GM18951 (cell line): ENCODE measurements around the gene SEMA3A.
"Not testable (repeated sequence)": the region's sequence is repeated elsewhere in the genome, so short reads cannot be mapped to it uniquely, and the experiment has no call there.

Experiments
- POLR2A ChIP-seq: IDR thresholded peaks from 4 replicates; pipeline ENCODE4 v1.6.1; 2011; ENCODE audit warnings: mild to moderate bottlenecking; ENCODE audit not compliant: insufficient read length, insufficient read depth; ENCODE audit errors: extremely low read depth
- in situ Hi-C: fragments of 300-500 bp; cut with MboI; formaldehyde crosslinking; loops from one replicate; pipeline ENCODE4 v1.12.0; 2022; ENCODE audit warnings: low sequenced_read_pairs, mixed read lengths, inconsistent platforms; ENCODE audit not compliant: unreplicated experiment

The SEMA3A gene

GRCh38 chr7:84154991-84155781 lies 39.4 kb downstream of the SEMA3A start:
- no peak for TF ChIP-seq POLR2A
- in situ Hi-C loops = no loop called here

GRCh38 chr7:84152995-84153394 lies 41.6 kb downstream of the SEMA3A start:
- in situ Hi-C loops = no loop called here
- no peak for TF ChIP-seq POLR2A

GRCh38 chr7:84150370-84150769 lies 44.2 kb downstream of the SEMA3A start:
- in situ Hi-C loops = not testable (repeated sequence)

- in situ Hi-C loops = no loop called here
- TF ChIP-seq POLR2A = no peak
These were observed 45.0 kb downstream of the SEMA3A start for GRCh38 chr7:84149573-84149972.

GRCh38 chr7:84145892-84146291 lies 48.7 kb downstream of the SEMA3A start:
- no peak for TF ChIP-seq POLR2A
- in situ Hi-C loops = no loop called here

GRCh38 chr7:84144935-84145334 lies 49.7 kb downstream of the SEMA3A start:
- in situ Hi-C loops = no loop called here
- TF ChIP-seq POLR2A = no peak

- in situ Hi-C loops = no loop called here
- TF ChIP-seq POLR2A = no peak
These were observed 50.1 kb downstream of the SEMA3A start for GRCh38 chr7:84144480-84144879.

GRCh38 chr7:84142726-84143125 lies 51.9 kb downstream of the SEMA3A start:
- no peak for TF ChIP-seq POLR2A
- in situ Hi-C loops = no loop called here

- TF ChIP-seq POLR2A = no peak
- in situ Hi-C loops = no loop called here
These were observed 54.4 kb downstream of the SEMA3A start for GRCh38 chr7:84139986-84140729.

GRCh38 chr7:84138411-84138810 lies 56.2 kb downstream of the SEMA3A start:
- in situ Hi-C loops = no loop called here
- TF ChIP-seq POLR2A = no peak

- in situ Hi-C loops = no loop called here
- TF ChIP-seq POLR2A = no peak
These were observed 56.8 kb downstream of the SEMA3A start for GRCh38 chr7:84137812-84138211.

- no peak for TF ChIP-seq POLR2A
- in situ Hi-C loops = no loop called here
These were observed 57.8 kb downstream of the SEMA3A start for GRCh38 chr7:84136809-84137208.

- no peak for TF ChIP-seq POLR2A
- in situ Hi-C loops = no loop called here
These were observed 58.3 kb downstream of the SEMA3A start for GRCh38 chr7:84136336-84136735.

- TF ChIP-seq POLR2A = no peak
- in situ Hi-C loops = no loop called here
These were observed 60.4 kb downstream of the SEMA3A start for GRCh38 chr7:84134169-84134568.
